ENCODE measurements around the gene RAPGEF5. TPM values are rescaled to one million over a fixed set of nuclear protein-coding genes. Genes with fewer than 3 reads are reported as not detected.

RAPGEF5 gene
- total RNA-seq, 1 experiment from 2014 or later: 13.3 TPM

- H3K9ac ChIP-seq (ENCODE audit: extremely low read depth, insufficient read length, low read length): no peak overlapping the region
- H3K14ac ChIP-seq (ENCODE audit: insufficient read depth, low read length): no peak overlapping the region
- no peaks in the 10 kb centered on the region for H3K79me1 ChIP-seq (ENCODE audit: insufficient read depth, low read depth, low read length, poor library complexity, severe bottlenecking)
- H2BK5ac ChIP-seq (ENCODE audit: insufficient read length, low read length): no peak overlapping the region
- no peak overlapping the region for H2BK120ac ChIP-seq (ENCODE audit: low read depth, low read length, poor library complexity, severe bottlenecking)
- Mint-ChIP-seq H3K9me3 (peaks cover under 1% of the 10 kb centered on the region in 2 experiments; a peak in 1 of 5 replicates), H3K36me3 (ENCODE audit: insufficient read depth in 1 of 3, low read depth in 3 of 3) (peaks cover under 1 to 4% (median under 1%) of the 10 kb centered on the region in 3 experiments), H3K4me1 (peaks cover 15 to 16% of the 10 kb centered on the region in 2 experiments), H3K27me3 (ENCODE audit: low read depth) (no peaks in the 10 kb centered on the region), H3K27ac (no peak overlapping the region), H3K4me3 (no peak overlapping the region)
- no peak overlapping the region for H2AK5ac ChIP-seq (ENCODE audit: insufficient read length, low read length)
- no peaks in the 10 kb centered on the region for H4K20me1 ChIP-seq (ENCODE audit: control insufficient read depth, insufficient read depth, insufficient read length)
- no peak overlapping the region for H3K23ac ChIP-seq (ENCODE audit: insufficient read length, low read depth, low read length)
- no peaks in the 10 kb centered on the region for H3K79me2 ChIP-seq (ENCODE audit: insufficient read depth, low read length)
- no CpG with 5 or more reads among the region's 1 CpG for WGBS (ENCODE audit: extremely low coverage, insufficient read length, low lambda C conversion rate)
- no peak overlapping the region for H3T11ph ChIP-seq (ENCODE audit: low read length)
- H3K4me1 ChIP-seq (ENCODE audit: insufficient read depth, low read length): no peaks in the 10 kb centered on the region
- H2AFZ ChIP-seq (ENCODE audit: low read length): no peak overlapping the region
- no peak for DNase-seq
- no peaks in the 10 kb centered on the region for H3K23me2 ChIP-seq (ENCODE audit: insufficient read length, low read depth, low read length, poor library complexity, severe bottlenecking)
- no peak overlapping the region for H3K56ac ChIP-seq (ENCODE audit: insufficient read length, low read depth, low read length)
- TF ChIP-seq CTCF (conservative IDR thresholded peaks at IDR 0.05): no peak
- H4K5ac ChIP-seq (ENCODE audit: insufficient read length, low read depth, low read length): no peak overlapping the region
- H3K18ac ChIP-seq (ENCODE audit: insufficient read length, low read depth, low read length): no peak overlapping the region
- no peaks in the 10 kb centered on the region; the same call in 1 of the 2 replicates for H3K27me3 ChIP-seq (ENCODE audit: insufficient read depth, low read length)
- no peak overlapping the region for H2BK15ac ChIP-seq (ENCODE audit: low read depth, low read length)
- H4K91ac ChIP-seq (ENCODE audit: insufficient read length, low read depth, low read length): no peak overlapping the region
- H2BK12ac ChIP-seq (ENCODE audit: insufficient read length, low read depth, low read length): no peak overlapping the region
- H4K8ac ChIP-seq (replicated peaks; ENCODE audit: insufficient read length, low read depth, low read length): no peak overlapping the region
- H3K9me3 ChIP-seq (ENCODE audit: control insufficient read depth, low read depth, low read length): no peaks in the 10 kb centered on the region
- H3K27ac ChIP-seq (ENCODE audit: insufficient read length, low read depth, low read length): no peak overlapping the region
- H2BK20ac ChIP-seq (ENCODE audit: low read depth, low read length, poor library complexity, severe bottlenecking): no peak overlapping the region
- H3K4ac ChIP-seq (ENCODE audit: low read depth, low read length): no peak overlapping the region
- H3K4me2 ChIP-seq (ENCODE audit: insufficient read depth, insufficient read length, low read length): no peak overlapping the region
Observed at GRCh38 chr7:22216309-22216708, 140.6 kb downstream of the RAPGEF5 start.

Measured in H9 (cell line).